ENCODE measurements around the gene SAXO1.

- TF ChIP-seq POLR2A (IDR thresholded peaks at IDR 0.05; ENCODE audit: low read length) (no peak), GATA1 (IDR thresholded peaks at IDR 0.05; ENCODE audit: low read depth, low read length) (no peak)
Observed at GRCh38 chr9:18903450-18903849, 129.6 kb downstream of the SAXO1 start.

All from erythroblast (primary cell).